Parathyroid adenoma (tissue), 2 donors: Measurements from ENCODE around the gene CDC14B.

Source experiments
- H2AFZ ChIP-seq: fragments of 300-600 bp; sonication (generic); one replicate; pipeline ENCODE4 v1.7.0; 2017; ENCODE audit warnings: antibody characterized with exemption, mild to moderate bottlenecking
- H3K27ac ChIP-seq: fragments of 300-600 bp; sonication (generic); one replicate; pipeline ENCODE4 v1.7.0; 2017
- H3K27me3 ChIP-seq: fragments of 300-600 bp; sonication (generic); one replicate; pipeline ENCODE4 v1.7.0; 2017; ENCODE audit warnings: low read length; ENCODE audit not compliant: control insufficient read depth, insufficient read depth
- H3K36me3 ChIP-seq: fragments of 300-600 bp; sonication (generic); one replicate; pipeline ENCODE4 v1.7.0; 2017; ENCODE audit warnings: low read length; ENCODE audit not compliant: control insufficient read depth, insufficient read depth
- H3K4me1 ChIP-seq: fragments of 300-600 bp; sonication (generic); one replicate; pipeline ENCODE4 v1.7.0; 2017; ENCODE audit warnings: control low read depth
- H3K4me2 ChIP-seq: fragments of 300-600 bp; sonication (generic); one replicate; pipeline ENCODE4 v1.7.0; 2017; ENCODE audit warnings: low read length
- H3K4me3 ChIP-seq: fragments of 300-600 bp; sonication (generic); one replicate; pipeline ENCODE4 v1.7.0; 2017; ENCODE audit warnings: low read depth, low read length
- H3K79me2 ChIP-seq: fragments of 300-600 bp; sonication (generic); one replicate; pipeline ENCODE4 v1.7.0; 2017; ENCODE audit warnings: control low read depth
- H3K9ac ChIP-seq: fragments of 300-600 bp; sonication (generic); one replicate; pipeline ENCODE4 v1.7.0; 2017; ENCODE audit warnings: mild to moderate bottlenecking
- H3K9me3 ChIP-seq: fragments of 300-600 bp; sonication (generic); one replicate; pipeline ENCODE4 v1.7.0; 2017; ENCODE audit warnings: low read length; ENCODE audit not compliant: control insufficient read depth
- TF ChIP-seq, protein P1 (sequence below): fragments of 300-600 bp; sonication (generic); IDR thresholded peaks from one replicate; pipeline ENCODE4 v1.7.0; 2017; ENCODE audit warnings: antibody characterized with exemption, mild to moderate bottlenecking
- donor health status: primary hyperparathyroidism.

The CDC14B gene

DNA sequence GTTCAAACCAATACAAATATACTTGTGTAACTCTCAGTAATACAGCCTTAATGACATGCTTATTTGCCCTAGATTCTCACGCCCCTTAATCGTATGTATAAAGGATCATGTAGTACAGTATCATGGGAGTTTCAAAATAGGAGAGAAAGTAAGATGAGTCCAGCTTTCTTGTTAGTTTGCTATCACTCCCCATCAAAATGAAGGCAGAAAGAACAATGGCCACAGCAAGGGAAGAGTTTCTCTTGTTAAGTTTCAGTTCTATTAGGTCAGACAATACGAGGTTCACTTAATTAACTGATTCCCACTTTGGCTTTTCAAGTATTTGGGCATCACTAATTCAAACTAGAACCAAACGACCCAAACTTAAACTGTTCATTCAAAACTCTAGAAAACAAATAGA, 55.4 kb downstream of the CDC14B start:
- Histone ChIP-seq H3K4me2 (no peak overlapping the region), H3K9ac (no peak overlapping the region), H3K4me1 (no peaks in the 10 kb centered on the region), H3K27me3 (no peaks in the 10 kb centered on the region), H3K9me3 (no peaks in the 10 kb centered on the region), H3K27ac (peak overlapping the region; percentile 11), H3K79me2 (no peaks in the 10 kb centered on the region), H2AFZ (no peak overlapping the region), H3K36me3 (no peaks in the 10 kb centered on the region), H3K4me3 (no peak overlapping the region)
- TF ChIP-seq, protein P1, sequence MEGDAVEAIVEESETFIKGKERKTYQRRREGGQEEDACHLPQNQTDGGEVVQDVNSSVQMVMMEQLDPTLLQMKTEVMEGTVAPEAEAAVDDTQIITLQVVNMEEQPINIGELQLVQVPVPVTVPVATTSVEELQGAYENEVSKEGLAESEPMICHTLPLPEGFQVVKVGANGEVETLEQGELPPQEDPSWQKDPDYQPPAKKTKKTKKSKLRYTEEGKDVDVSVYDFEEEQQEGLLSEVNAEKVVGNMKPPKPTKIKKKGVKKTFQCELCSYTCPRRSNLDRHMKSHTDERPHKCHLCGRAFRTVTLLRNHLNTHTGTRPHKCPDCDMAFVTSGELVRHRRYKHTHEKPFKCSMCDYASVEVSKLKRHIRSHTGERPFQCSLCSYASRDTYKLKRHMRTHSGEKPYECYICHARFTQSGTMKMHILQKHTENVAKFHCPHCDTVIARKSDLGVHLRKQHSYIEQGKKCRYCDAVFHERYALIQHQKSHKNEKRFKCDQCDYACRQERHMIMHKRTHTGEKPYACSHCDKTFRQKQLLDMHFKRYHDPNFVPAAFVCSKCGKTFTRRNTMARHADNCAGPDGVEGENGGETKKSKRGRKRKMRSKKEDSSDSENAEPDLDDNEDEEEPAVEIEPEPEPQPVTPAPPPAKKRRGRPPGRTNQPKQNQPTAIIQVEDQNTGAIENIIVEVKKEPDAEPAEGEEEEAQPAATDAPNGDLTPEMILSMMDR: no peak

DNA sequence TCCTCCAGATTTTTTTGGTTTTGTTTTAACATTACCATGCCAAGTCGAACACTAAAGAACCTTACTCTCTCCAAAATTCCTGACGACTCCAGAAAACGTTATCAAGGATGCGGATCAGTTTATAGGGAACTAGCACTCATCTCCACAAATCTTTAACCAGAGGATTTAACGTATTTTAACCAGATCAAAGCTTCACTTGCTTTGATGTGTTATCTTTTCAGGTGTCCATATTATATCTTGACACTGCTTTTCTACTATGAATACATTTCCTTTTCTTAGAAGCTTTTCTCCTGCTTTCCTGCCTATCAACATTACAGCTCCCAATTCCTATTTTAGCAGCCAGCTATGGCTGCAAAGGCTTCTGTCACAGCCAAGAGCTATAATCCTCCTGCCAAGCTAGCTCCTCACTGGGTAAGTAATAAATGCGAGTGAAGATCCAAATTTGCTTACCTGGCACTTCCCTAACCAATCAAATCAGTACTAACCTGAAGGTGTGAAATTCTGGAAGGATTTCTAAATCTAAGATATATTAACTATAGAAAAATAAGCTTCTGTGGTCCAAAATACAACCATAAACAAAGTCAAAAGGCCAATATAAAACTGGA, 60.2 kb downstream of the CDC14B start:
- TF ChIP-seq, protein P1: no peak
- H3K9ac ChIP-seq: no peak overlapping the region
- no peaks in the 10 kb centered on the region for H3K27me3 ChIP-seq
- no peaks in the 10 kb centered on the region for H3K4me1 ChIP-seq
- H3K27ac ChIP-seq: no peak overlapping the region
- H3K79me2 ChIP-seq: no peaks in the 10 kb centered on the region
- no peak overlapping the region for H3K4me2 ChIP-seq
- H3K36me3 ChIP-seq: no peaks in the 10 kb centered on the region
- no peak overlapping the region for H3K4me3 ChIP-seq
- no peaks in the 10 kb centered on the region for H3K9me3 ChIP-seq
- H2AFZ ChIP-seq: no peak overlapping the region

DNA sequence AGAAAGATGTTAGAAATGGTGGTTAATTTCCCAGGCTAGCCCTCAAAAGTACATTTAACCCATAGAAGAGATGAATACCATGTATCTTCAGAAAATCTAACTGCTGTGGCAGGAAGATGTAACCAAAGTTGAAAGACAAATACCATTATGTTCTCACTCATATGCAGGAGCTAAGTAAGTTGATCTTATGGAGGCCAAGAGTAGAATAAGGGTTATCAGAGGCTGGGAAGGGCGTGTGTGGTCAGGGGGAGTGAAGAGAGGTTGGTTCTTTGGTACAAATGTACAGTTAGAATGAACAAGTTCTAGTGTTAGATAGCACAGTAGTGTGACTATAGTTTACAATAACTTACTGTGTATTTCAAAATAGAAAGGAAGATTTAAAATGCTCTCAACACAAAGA, 61.7 kb downstream of the CDC14B start:
- TF ChIP-seq, protein P1: no peak
- H3K4me1 ChIP-seq: no peaks in the 10 kb centered on the region

DNA sequence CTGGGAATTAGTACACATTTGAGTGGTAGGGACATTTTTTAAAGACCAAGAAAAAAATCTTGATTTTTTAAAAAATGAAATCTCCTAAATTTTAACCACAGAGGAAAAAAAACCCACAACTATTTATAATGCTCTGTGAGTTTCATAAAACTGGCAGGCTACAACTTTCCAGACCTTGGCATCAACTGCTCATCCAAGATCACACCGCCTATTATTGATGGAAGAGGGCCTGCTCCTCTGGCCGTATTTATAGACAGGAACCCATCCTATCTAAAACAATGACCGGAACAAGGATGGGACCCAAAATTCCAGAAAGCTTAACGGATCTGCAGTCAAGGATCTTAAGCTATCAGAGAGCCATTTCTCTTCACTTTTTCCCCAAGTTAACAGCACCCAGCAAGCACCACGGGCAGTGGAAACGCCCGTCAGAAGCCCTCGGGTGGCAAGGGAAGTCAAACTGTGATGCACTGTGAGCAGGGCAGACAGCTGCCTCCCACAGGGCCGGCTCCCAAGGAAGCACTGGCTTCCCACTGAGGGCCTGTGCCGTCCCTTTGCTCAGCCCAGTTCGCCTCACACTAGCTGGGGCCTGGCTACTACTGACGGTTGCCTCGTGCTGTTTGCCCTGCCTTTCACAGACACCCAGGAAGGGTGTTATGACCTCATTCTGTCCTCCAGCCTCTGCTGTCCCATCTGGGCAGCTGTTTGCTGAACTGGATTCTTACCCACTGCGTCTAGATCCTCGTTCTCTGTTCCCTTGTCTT, 62.8 kb downstream of the CDC14B start:
- Histone ChIP-seq H3K79me2 (no peaks in the 10 kb centered on the region), H2AFZ (no peak overlapping the region), H3K9ac (no peak overlapping the region), H3K9me3 (no peaks in the 10 kb centered on the region), H3K4me3 (no peak overlapping the region), H3K36me3 (no peaks in the 10 kb centered on the region), H3K27me3 (no peaks in the 10 kb centered on the region), H3K4me2 (no peak overlapping the region), H3K4me1 (no peaks in the 10 kb centered on the region), H3K27ac (peak overlapping the region; percentile 32)
- TF ChIP-seq, protein P1: no peak

More for the DNA sequence above, 61.7 kb downstream of the CDC14B start:
- H3K79me2 ChIP-seq: no peaks in the 10 kb centered on the region
- no peak overlapping the region for H3K4me2 ChIP-seq
- no peaks in the 10 kb centered on the region for H3K27me3 ChIP-seq
- H3K9ac ChIP-seq: no peak overlapping the region
- H3K27ac ChIP-seq: no peak overlapping the region
- no peak overlapping the region for H3K4me3 ChIP-seq
- no peaks in the 10 kb centered on the region for H3K36me3 ChIP-seq
- no peak overlapping the region for H2AFZ ChIP-seq
- no peaks in the 10 kb centered on the region for H3K9me3 ChIP-seq
